ENCODE data around the gene PTPRM.

DNA sequence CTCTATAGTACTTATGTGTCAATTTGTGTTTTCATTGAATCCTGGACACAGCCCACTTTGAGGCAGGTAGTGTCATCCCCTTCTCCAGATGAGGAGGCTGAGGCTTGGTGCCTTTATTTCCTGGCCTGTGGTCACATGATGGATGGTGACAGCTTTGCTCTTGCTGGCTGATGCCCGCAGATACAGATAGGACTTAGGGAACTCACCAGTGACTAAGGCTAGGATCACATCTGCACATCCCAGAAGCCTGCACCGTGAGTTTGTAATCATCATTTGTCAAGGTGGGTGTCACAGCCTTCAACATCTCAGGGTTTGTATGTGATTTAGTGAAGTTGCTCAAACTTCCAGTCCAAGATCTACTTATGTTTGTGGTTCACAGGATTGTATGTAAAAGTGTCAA, 747.0 kb downstream of the PTPRM start:
- no peak for TF ChIP-seq EZH2 (IDR thresholded peaks at IDR 0.05; ENCODE audit: borderline replicate concordance, low read depth, low read length, severe bottlenecking)
- TF ChIP-seq, protein P1, sequence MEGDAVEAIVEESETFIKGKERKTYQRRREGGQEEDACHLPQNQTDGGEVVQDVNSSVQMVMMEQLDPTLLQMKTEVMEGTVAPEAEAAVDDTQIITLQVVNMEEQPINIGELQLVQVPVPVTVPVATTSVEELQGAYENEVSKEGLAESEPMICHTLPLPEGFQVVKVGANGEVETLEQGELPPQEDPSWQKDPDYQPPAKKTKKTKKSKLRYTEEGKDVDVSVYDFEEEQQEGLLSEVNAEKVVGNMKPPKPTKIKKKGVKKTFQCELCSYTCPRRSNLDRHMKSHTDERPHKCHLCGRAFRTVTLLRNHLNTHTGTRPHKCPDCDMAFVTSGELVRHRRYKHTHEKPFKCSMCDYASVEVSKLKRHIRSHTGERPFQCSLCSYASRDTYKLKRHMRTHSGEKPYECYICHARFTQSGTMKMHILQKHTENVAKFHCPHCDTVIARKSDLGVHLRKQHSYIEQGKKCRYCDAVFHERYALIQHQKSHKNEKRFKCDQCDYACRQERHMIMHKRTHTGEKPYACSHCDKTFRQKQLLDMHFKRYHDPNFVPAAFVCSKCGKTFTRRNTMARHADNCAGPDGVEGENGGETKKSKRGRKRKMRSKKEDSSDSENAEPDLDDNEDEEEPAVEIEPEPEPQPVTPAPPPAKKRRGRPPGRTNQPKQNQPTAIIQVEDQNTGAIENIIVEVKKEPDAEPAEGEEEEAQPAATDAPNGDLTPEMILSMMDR (IDR thresholded peaks at IDR 0.05; ENCODE audit: borderline replicate concordance, extremely low read depth, low read length, poor library complexity, severe bottlenecking) = no peak

Measured in DND-41 (cell line).